ENCODE results near the gene ACTRT2.

The ACTRT2 gene

GRCh38 chr1:3013371-3014049 lies 7.8 kb upstream of the ACTRT2 start:
- no peaks in the 10 kb centered on the region for H3K36me3 ChIP-seq
- H3K27ac ChIP-seq = no peak overlapping the region
- H3K9me3 ChIP-seq = no peaks in the 10 kb centered on the region
- no peaks in the 10 kb centered on the region for H3K4me1 ChIP-seq (ENCODE audit: control insufficient read depth in 1 of 2, insufficient read depth in 1 of 2, low read depth in 1 of 2, low read length in 1 of 2)
- TF ChIP-seq, protein P1, sequence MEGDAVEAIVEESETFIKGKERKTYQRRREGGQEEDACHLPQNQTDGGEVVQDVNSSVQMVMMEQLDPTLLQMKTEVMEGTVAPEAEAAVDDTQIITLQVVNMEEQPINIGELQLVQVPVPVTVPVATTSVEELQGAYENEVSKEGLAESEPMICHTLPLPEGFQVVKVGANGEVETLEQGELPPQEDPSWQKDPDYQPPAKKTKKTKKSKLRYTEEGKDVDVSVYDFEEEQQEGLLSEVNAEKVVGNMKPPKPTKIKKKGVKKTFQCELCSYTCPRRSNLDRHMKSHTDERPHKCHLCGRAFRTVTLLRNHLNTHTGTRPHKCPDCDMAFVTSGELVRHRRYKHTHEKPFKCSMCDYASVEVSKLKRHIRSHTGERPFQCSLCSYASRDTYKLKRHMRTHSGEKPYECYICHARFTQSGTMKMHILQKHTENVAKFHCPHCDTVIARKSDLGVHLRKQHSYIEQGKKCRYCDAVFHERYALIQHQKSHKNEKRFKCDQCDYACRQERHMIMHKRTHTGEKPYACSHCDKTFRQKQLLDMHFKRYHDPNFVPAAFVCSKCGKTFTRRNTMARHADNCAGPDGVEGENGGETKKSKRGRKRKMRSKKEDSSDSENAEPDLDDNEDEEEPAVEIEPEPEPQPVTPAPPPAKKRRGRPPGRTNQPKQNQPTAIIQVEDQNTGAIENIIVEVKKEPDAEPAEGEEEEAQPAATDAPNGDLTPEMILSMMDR (IDR thresholded peaks at IDR 0.05) = no peak
- no peak overlapping the region for H3K4me3 ChIP-seq (ENCODE audit: low read depth in 1 of 2, low read length in 1 of 2)
- peaks cover 19% of the 10 kb centered on the region for H3K27me3 ChIP-seq

DNA sequence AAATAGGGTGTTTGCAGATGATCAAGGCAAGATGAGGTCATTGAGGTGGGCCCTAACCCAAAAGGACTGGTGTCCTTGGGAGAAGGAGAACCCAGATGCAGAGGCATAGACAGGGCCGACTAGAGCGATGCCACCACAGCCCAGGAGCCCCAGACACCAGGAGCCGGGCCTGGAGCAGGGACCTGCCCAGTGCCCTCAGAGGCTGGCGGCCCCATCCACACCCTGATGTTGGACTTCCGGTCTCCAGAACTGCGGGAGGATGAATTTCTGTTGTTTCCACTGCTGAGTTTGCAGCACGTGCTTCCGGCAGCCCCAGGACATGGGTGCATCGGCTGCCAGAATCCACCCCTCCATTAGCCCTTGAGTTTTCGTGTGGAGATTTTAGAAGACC lies 7.2 kb upstream of the ACTRT2 start:
- TF ChIP-seq, protein P1 (IDR thresholded peaks at IDR 0.05) = no peak
- Histone ChIP-seq H3K4me3 (ENCODE audit: low read depth in 1 of 2, low read length in 1 of 2) (no peak overlapping the region), H3K9me3 (no peaks in the 10 kb centered on the region), H3K4me1 (ENCODE audit: control insufficient read depth in 1 of 2, insufficient read depth in 1 of 2, low read depth in 1 of 2, low read length in 1 of 2) (no peaks in the 10 kb centered on the region), H3K27ac (no peak overlapping the region), H3K36me3 (no peaks in the 10 kb centered on the region), H3K27me3 (peaks cover 19% of the 10 kb centered on the region)

DNA sequence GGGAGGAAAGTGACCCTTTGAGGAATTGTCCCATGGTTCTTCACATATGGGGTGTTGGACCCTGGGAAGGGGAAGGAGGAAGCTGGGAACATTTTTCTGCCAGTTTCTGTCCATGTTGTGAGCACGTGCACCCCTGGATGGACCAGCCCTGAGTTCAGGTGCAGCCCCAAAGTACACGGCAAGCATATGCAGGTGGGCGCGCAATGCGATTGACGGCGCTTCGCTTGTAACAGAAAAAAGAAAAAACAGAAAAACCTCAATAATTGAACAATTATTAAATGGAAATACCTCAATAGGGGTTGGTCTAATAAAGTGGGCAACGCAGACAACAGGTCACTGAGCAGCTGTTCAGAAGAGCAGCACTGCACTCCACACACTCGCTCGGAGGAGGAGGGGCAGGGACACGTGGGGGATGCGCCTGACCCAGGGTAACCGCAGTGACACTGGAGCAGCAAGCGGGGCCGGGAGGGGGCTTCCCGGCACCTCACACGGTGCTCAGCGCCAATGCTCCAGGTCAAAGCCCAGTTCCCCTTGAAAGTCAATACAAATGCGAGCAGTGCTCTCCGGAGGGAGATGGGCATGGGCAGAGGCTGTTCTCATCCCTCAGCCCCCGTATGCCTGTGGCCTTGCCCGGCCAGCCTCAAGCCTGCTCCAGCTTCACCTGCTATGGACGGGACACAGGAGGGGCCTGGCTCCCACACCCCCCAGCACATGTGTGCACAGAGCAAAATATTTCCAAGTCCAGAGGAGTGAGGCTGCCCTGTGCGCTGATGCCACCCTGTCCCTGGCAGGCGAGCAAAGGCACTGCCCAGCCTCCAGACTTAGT lies 6.6 kb upstream of the ACTRT2 start:
- Histone ChIP-seq H3K27me3 (peaks cover 19% of the 10 kb centered on the region), H3K4me3 (ENCODE audit: low read depth in 1 of 2, low read length in 1 of 2) (no peak overlapping the region), H3K27ac (no peak overlapping the region), H3K9me3 (no peaks in the 10 kb centered on the region), H3K36me3 (no peaks in the 10 kb centered on the region), H3K4me1 (ENCODE audit: control insufficient read depth in 1 of 2, insufficient read depth in 1 of 2, low read depth in 1 of 2, low read length in 1 of 2) (no peaks in the 10 kb centered on the region)
- TF ChIP-seq, protein P1 (IDR thresholded peaks at IDR 0.05) = no peak

- TF ChIP-seq, protein P1 (IDR thresholded peaks at IDR 0.05) = no peak
- no peak overlapping the region for H3K4me3 ChIP-seq (ENCODE audit: low read depth in 1 of 2, low read length in 1 of 2)
- H3K27me3 ChIP-seq = peaks cover 19% of the 10 kb centered on the region
- H3K27ac ChIP-seq = no peak overlapping the region
- no peaks in the 10 kb centered on the region for H3K36me3 ChIP-seq
- no peaks in the 10 kb centered on the region for H3K9me3 ChIP-seq
- no peaks in the 10 kb centered on the region for H3K4me1 ChIP-seq (ENCODE audit: control insufficient read depth in 1 of 2, insufficient read depth in 1 of 2, low read depth in 1 of 2, low read length in 1 of 2)
Measured at GRCh38 chr1:3015269-3015635, 6.0 kb upstream of the ACTRT2 start.

DNA sequence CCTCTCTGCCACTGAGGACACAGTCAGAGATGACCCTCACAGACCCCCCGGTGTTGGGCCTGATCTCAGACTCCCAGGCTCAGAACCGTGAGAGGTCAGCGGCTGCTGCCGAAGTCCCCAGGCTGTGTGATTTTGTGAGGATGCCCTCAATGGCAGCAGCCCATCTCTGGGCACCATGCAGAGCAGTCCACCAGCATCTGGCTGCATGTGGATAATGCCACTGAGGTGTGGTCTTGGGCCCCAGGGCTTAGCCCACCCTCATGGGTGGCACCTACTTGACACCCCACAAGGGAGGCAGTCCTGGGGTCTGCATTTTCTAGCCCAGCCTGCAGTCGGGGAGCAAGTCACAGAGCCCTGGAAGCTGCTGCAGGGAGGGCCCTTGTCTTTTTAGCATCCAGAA lies 5.5 kb upstream of the ACTRT2 start:
- Histone ChIP-seq H3K27me3 (peaks cover 19% of the 10 kb centered on the region), H3K36me3 (no peaks in the 10 kb centered on the region), H3K4me1 (ENCODE audit: control insufficient read depth in 1 of 2, insufficient read depth in 1 of 2, low read depth in 1 of 2, low read length in 1 of 2) (no peaks in the 10 kb centered on the region), H3K9me3 (no peaks in the 10 kb centered on the region), H3K27ac (no peak overlapping the region), H3K4me3 (ENCODE audit: low read depth in 1 of 2, low read length in 1 of 2) (no peak overlapping the region)
- TF ChIP-seq, protein P1 (IDR thresholded peaks at IDR 0.05) = no peak

All from neutrophil (primary cell).